HK-2 (cell line): ENCODE measurements around the gene ZNF394.
A peak's percentile ranks its signal among the peaks of the same experiment; 100 is the strongest.
"Not testable (repeated sequence)": the region's sequence is repeated elsewhere in the genome, so short reads cannot be mapped to it uniquely, and the experiment has no call there.

ENCODE experiments used
- DNase-seq: peaks from one replicate; pipeline ENCODE4 v3.0.0-alpha.2; 2018; ENCODE audit not compliant: unreplicated experiment

Gene ZNF394

DNA sequence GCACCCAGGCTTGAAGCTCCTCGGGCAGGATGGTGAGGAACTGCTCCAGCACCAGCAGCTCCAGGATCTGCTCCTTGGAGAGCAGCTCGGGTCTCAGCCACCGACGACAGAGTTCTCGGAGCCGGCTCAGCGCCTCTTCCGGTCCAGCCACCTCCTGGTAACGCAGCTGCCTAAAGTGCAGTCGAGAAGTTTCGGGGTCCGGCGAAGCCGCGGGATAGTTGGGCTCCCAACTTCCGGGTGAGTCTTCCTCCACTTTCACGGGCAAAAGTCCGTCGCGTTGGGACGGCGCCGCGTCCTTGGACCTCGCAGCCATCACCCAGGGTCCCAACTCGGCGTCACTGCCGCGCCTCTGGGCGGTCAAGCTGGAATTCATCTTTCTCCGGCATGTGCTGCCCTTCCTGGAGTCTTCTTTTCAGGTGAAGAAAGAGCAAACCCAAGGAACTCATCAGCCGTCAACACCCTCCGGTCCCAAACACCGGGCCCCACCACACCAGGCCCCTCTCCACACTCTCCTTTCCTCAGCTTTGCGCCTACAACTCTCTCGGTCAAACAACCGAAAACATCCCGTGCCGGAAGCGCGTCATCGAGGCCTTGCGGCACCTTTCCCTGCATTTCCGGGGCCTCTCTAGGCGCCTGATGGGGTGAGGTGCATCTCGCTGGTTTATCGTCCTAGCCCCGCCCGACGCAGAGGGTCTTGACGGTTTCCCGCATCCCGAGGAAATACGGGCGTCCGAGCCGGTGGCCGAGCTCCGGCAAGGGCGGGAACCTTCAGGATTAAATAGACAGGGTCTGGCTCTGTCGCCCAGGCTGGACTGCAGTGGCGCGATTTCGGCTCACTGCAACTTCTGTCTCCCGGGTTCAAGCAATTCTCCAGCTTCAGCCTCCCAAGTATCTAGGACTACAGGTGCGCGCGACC lies at the start of gene ZNF394:
TSS of gene ZNF394 (minus strand) at position 561 of the 916 bp plus-strand sequence. CDS start at position 373, 188 bp downstream.
- DNase-seq = peak; percentile 87

DNA sequence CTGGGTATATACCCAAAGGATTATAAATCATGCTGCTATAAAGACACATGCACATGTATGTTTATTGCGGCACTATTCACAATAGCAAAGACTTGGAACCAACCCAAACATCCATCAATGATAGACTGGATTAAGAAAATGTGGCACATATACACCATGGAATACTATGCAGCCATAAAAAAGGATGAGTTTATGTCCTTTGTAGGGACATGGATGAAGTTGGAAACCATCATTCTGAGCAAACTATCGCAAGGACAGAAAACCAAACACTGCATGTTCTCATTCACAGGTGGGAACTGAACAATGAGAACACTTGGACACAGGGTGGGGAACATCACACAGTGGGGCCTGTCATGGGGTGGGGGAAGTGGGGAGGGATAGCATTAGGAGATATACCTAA lies 49.5 kb upstream of the ZNF394 start:
- DNase-seq = not testable (repeated sequence)

DNA sequence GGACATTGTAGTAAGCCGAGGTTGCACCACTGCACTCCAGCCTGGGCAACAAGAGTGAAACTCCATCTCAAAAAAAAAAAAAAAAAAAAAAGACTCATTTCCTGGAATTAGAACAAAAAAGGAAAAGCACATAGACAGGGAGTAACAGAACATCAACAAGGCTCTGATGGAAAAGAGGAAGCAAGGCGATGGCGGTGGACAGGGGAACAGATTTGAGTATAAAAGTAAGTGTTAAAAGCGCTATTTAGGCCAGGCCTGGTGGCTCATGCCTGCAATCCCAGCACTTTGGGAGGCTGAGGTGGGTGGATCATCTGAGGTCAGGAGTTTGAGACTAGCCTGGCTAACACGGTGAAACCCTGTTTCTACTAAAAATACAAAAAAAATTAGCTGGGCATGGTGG lies 45.2 kb upstream of the ZNF394 start:
- DNase-seq = not testable (repeated sequence)

DNA sequence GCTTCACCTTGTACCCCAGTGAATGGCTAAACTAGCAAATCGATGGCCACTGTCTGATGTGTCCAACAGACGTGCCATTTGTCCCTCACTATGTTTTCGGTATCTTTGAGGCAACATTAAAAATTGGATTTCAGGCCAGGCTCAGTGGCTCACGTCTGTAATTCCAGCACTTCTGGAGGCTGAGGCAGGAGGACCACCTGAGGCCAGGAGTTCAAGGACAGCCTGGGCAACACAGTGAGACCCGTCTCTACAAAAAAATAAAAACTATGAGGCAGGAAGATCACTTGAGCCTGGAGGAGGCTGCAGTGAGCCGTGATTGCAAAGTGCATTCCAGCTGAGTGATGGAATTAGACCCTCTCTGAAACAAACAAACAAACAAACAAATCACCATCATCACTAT lies 43.8 kb upstream of the ZNF394 start:
- DNase-seq = no peak

DNA sequence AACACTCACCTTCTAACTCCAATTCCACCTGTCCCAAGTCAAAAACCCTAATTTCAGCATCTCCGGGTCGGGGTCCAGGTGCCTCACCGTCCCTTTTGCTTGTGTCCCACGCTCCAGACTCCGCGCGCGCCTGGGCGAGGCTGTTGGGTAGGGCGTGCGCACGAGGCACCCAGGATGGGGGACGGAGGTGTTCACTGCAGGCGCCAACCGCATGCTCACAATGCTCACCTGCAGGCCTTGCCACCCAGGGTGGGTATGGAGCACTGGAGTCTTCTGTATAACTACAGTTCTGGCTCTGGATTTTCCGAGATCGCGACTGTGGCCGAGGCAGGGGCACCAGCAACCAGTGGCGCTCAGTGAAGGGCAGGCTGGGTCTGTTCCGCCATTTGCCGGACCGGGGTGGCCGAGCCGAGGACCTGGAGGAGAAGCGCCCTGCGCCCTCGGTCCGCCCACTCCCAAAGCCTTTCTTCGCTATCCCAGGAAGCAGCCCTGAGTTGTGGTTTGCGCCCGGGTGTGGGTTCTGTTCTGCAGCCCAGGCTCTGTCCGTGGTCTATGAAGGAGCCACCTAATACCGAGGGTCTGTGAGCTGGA lies 43.1 kb upstream of the ZNF394 start:
- DNase-seq = no peak

DNA sequence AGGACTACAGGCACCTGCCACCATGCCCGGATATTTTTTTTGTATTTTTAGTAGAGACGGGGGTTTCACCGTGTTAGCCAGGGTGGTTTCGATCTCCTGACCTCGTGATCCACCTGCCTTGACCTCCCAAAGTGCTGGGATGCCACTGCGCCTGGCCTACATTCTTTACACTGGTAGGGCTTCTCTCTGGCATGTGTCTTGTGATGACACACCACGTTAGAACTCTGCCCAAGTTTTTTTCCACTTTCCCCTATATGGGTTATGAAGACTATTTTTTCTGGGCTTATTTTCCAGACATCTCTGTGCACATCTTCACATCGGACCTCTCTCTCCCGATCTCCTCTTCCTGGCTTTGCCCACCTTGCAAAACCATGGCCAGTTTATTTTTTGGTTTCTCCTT lies 41.1 kb upstream of the ZNF394 start:
- DNase-seq = no peak

DNA sequence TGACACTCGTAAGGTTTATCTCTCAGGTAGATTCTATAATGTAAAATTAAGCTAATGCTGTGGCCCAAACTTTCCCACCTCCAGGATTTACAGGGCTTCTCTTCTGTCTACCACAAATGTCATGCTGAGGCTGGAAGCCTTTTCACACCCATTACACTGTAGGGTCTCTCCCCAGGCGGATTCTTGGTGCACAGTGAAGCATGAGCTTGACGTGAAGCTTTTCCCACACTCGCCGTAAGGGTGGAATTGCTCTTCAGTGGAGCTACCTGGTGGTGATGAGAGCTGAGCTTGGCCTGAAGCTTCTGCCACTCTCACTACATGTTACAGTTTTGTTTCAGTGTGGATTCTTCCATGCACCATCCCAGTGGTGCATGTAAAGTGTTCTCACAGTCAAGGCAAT lies 40.5 kb upstream of the ZNF394 start:
- DNase-seq = no peak

DNA sequence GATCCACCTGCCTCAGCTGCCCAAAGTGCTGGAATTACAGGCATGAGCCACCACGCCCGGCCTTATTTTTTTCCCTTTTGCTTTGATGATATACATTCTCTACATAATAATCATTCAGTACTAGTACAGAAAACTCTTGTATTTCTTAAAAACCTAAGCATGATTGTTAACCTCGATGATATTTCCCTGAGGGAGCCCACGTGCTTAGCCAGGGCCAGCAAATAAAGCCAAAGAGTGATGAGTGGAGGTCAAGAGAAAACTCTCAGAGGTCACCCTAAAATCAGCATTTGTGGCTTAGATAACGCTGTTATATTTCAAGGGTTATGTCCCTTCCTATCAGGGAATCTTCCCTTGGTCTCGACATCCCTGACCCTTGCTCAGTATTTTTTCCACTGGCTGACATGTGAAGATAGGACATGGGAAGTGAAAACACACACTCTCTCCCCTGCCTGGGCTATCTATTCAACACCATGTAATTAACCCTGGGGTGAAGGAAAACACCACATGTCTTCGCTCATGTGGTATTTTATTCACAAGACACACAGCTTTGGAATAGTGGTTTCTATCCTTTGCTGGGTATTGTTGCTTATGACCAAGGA lies 39.2 kb upstream of the ZNF394 start:
- DNase-seq = no peak

DNA sequence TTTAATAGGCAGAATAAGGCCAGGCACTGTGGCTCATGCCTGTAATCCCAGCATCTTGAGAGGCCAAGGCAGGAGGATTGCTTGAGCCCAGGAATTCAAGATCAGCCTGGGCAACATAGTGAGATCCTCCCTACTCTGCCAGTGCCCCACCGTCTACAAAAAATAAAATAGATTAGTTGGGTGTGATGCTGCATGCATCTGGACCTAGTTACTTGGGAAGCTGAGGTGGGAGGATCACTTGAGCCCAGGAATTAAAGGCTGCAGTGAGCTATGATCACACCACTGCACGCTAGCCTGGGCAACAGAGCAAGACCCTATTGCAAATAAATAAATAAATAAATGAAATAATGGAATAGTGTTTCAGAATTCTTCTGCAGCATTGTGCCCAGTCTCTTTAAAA lies 35.6 kb upstream of the ZNF394 start:
- no peak for DNase-seq

DNA sequence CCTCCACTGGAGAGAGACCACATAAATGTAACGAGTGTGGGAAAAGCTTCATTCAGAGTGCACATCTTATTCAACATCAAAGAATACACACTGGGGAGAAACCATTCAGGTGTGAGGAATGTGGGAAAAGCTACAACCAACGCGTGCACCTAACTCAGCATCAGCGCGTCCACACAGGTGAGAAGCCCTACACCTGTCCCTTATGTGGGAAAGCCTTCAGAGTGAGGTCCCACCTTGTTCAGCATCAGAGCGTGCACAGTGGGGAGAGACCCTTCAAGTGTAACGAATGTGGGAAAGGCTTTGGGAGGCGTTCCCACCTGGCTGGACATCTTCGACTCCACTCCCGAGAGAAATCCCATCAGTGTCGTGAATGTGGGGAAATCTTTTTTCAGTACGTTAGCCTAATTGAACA lies 31.3 kb upstream of the ZNF394 start:
- no peak for DNase-seq

DNA sequence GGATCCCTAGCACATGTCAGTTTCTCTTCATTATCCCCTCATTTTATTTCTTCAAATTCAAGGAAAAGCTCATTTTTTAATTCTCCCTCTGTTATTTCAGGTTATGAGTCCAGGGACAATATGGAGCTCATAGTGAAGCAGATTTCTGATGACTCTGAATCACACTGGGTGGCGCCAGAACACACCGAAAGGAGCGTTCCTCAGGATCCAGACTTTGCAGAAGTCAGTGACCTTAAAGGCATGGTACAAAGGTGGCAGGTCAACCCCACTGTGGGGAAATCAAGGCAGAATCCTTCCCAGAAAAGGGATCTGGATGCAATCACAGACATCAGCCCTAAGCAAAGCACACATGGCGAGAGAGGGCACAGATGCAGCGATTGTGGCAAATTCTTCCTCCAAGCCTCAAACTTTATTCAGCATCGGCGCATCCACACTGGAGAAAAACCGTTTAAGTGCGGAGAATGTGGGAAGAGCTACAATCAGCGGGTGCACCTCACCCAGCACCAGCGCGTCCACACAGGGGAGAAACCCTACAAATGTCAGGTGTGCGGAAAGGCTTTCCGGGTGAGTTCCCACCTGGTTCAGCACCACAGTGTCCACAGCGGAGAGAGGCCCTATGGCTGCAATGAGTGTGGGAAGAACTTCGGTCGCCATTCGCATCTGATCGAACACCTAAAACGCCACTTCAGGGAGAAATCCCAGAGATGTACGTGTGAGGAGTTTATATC lies 25.8 kb upstream of the ZNF394 start:
- DNase-seq = no peak

DNA sequence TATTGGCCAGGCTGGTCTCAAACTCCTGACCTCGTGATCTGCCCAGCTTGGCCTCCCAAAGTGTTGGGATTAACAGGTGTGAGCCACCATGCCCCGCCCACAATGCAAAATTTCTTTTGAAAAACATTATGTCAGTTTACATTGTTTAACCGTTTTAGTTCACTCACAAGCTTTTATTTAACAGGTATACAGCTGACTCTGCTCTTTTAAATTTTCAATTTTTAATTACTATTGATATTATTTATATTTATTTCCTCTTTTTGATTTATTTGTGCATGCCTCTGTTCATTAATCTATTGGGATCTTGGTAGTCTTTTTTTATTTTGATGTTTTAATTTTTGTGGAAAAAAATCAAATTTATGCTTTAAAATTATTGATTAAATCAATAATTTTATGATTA lies 21.3 kb upstream of the ZNF394 start:
- no peak for DNase-seq

DNA sequence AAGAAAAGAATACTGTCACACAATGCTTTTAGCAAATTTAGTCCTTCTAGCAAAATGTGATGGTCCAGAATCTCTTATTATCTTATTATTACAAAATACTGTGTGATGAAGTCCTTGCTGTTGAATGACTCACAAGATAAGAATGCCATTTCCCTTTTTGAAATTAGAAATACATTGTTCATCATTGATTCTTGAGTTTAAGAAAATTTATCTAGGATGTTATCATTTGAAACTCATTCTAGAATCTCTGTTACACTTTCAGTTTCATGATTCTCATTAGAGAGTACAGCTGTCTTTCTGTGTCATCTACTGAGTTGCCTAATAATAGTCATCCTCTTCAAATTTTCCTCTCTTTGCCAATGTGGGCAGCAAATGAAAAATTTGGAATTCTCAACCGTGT lies 14.0 kb upstream of the ZNF394 start:
- DNase-seq = no peak

DNA sequence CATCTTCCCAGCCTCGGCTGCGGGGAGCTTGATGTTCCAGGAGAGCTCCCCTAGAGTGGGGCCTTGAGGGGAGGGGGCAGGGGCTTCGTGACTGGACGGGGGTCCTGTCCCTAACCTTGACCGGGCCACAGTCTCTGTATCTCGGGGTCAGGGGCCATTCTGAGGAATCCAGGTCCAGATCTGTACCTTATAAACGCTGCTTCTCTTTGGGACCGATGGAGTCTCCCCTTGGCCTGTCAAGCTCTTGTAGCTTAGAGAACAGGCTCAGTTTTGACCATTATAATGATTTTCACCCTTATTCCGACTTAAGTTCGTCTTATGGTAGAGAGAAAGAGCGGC lies 5.2 kb upstream of the ZNF394 start:
- DNase-seq = no peak

GRCh38 chr7:99504603-99505323 lies 4.7 kb upstream of the ZNF394 start, which contains the start of gene ZKSCAN5:
ZKSCAN5 (plus strand) TSS chr7:99504662; CDS start chr7:99506045, 1,383 bp downstream.
- peak; percentile 99 for DNase-seq

- no peak for DNase-seq
Observed at GRCh38 chr7:99504281-99504602, 4.2 kb upstream of the ZNF394 start.

DNA sequence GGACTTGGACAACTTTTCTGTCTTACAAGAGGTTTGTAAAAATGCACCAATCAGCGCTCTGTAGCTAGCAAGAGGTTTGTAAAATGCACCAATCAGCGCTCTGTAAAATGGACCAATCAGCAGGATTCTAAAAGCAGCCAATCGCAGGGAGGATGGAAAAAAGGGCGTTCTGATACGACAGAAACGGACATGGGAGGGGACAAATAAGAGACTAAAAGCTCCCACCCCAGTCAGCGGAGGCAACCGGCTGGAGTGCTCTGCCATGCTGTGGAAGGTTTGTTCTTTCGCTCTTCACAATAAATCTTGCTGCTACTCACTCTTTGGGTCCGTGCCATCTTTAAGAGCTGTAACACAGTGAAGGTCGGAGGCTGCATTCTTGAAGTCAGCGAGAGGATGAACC lies 1.2 kb upstream of the ZNF394 start:
- not testable (repeated sequence) for DNase-seq

DNA sequence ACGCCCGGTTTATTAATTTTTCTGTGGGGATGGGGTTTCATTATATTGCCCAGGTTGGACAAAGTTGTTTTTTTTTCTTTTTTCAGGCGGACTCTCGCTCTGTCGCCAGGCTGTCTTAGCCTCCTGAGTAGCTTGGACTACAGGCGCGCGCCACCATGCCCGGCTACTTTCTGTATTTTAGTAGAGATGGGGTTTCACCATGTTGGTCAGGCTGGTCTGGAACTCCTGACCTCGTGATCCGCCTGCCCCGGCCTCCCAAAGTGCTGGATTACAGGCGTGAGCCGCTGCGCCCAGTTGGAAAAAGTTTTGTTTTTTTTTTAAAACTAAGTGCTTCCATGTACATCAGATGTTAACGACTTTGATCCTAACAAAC lies 542 bp upstream of the ZNF394 start:
- no peak for DNase-seq

DNA sequence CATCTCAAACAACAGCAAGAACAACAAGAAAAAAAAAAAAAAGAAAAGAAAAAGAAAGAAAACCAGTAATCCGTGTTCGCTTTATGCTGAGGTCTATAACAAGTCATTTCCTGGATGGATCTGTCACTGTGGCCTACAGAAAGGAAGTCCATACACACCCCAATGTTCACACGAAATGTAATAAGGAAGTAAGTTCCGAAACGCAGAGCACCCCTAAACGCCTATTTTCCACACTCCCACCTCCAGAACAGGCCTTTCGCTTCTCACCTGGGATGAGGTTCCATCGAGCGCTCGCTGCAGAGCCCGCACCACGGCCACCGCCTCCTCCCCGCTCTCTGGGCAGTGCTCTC lies 735 bp downstream of the ZNF394 start:
- DNase-seq = no peak

- DNase-seq = no peak
Observed at GRCh38 chr7:99498546-99498944, 1.5 kb downstream of the ZNF394 start.

DNA sequence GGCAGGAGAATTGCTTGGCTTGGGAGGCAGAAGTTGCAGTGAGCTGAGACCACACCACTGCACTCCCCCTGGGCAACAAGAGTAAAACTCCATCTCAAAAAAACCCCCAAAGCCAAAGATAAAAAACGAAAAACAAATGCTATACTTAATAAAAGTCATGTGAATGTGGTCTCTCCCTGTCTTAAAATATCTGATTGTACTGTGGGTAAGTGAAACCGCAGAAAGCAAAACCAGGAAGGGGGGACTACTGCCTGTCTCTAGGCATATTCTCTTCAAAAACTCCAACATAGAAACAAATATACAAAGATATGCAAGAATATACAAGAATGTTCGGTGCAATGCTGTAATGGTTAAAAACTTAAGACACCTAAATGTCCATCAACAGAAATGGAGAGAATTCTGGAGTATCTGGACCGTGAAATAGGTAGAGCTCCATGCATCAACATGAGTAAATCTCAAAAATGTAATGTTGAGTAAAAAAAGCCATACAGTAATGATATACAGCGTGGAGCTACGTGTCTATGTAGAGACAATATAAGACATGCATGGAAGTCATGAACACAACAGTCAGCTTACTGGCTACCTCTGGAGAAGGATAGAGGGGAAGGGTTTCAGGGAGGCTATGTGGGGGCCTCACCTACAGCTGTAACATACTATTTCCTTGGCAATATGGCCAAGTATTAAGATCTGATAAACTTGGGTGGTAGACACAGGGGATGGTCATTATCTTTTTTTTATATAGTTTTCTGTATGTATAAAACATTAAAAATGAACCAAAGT lies 2.1 kb downstream of the ZNF394 start:
- no peak for DNase-seq
